Measurements from ENCODE around the gene RFX4. TPM values are rescaled to one million over a fixed set of nuclear protein-coding genes. Genes with fewer than 3 reads are reported as not detected.

Gene RFX4
- total RNA-seq, 2 donors from 2014 or later = not detected

DNA sequence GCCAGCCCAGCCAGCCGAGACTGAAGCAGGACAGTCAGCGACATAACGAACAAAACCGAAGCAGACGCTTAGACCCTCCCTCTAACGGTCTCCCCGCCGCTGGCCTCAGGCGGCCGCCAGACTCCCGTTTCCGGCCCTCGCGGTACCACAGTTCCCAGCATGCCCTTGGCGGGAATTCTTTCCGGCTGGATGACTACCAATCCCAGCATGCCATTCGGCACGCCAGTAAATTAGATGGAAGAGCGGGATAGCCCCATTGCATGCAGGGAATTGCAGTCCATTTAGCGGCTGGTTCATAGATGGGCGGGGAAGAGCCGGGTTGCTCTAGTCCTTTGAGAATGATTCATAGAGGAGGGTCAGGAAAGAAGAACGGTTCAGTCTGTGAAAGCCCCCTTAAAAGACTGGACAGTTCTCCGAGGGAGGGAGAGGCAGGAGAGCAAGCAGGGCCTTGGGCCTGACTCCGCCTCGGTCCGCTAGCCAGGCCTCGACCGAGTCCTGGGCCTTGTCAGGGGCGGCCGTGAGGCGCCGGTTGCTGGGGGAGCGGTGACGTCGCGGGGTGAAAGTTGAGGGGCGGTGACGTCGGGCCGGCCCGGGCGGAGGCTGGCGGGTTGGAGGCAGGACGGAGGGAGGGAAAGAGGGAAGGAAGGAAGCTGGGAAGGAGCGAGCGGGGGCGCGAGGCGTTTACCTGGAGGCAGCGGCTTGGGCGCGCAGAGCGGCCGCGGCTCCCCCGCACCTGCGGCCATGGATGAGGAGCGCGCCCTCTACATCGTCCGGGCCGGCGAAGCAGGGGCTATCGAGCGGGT, 191.4 kb downstream of the RFX4 start, which contains the start of gene RIC8B:
TSS of gene RIC8B (plus strand) at position 678 of the 803 bp plus-strand sequence. CDS start at position 742, 64 bp downstream.
- peak within 1 kb of the TSS; percentile 99 for H3K27ac Mint-ChIP-seq
- peak; percentile 72 to 84 for DNase-seq (ENCODE audit: low spot score in 2 of 2)
- ATAC-seq = peak; percentile 84 to 90
- peaks cover 13 to 22% of the 10 kb centered on the region in 2 donors for H3K36me3 Mint-ChIP-seq
- H3K9me3 Mint-ChIP-seq = no peaks in the 10 kb centered on the region

GRCh38 chr12:106774808-106775524, 192.2 kb downstream of the RFX4 start:
- peak; percentile 38 to 65 for ATAC-seq
- DNase-seq (ENCODE audit: low spot score in 2 of 2) = no peak
- peaks cover 13 to 22% of the 10 kb centered on the region in 2 donors for H3K36me3 Mint-ChIP-seq
- no peaks in the 10 kb centered on the region for H3K9me3 Mint-ChIP-seq
- H3K27ac Mint-ChIP-seq = peak overlapping the region; percentile 99

DNA sequence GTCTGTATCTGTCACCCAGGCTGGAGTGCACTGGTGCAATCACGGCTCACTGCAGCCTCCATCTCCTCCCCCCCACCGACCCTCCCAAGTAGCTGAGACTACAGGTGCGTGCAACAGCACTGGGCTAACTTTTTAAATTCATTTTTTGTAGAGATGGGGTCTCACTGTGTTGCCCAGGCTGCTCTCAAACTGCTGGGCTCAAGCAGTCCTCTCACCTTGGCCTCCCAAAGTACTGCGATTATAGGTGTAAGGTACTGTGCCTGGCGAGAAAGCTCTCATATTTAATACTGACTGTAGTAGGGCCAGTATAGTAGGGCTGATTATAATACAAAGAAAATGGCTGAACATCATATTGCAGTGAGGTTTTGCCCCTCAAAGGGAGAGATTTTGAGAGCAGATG, 194.1 kb downstream of the RFX4 start:
- Mint-ChIP-seq H3K9me3 (no peaks in the 10 kb centered on the region), H3K36me3 (peaks cover 13 to 22% of the 10 kb centered on the region in 2 donors)

DNA sequence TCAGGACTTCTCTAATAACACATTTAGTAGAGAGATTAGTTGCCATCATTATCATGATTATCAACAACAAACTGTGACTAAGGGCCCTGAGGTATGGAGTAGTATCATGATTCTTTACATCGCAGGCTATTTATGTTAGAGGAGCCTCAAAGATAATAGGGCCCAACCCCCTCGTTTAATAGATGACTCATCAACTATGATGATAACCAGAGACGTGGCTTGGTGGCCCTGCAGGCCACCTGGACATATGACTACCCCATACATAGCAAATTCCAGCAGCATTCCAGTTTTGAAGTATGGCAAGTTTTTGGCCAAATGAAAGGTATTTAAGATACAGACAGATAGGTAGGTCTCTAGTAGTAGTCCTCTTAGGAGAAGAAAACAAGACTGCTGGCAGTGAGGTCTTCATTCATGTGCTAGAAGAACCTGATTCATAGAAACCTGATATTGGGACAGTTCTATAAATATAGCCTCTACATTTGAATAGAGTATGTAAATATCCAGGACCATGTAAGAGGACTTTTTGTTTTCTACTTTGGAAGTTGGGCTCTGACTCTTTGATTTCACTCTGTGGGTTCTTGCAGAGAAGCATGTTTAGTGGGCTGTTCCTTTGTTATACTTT, 197.3 kb downstream of the RFX4 start:
- H3K27ac Mint-ChIP-seq = no peak overlapping the region
- no peak for ATAC-seq
- peaks cover 1 to 14% of the 10 kb centered on the region in 2 donors for H3K36me3 Mint-ChIP-seq
- no peak for DNase-seq (ENCODE audit: low spot score in 2 of 2)
- no peaks in the 10 kb centered on the region for H3K9me3 Mint-ChIP-seq

More for the DNA sequence above, 194.1 kb downstream of the RFX4 start:
- H3K27ac Mint-ChIP-seq = no peak overlapping the region
- no peak for DNase-seq (ENCODE audit: low spot score in 2 of 2)
- ATAC-seq = no peak

GRCh38 chr12:106782619-106783018, 199.8 kb downstream of the RFX4 start:
- DNase-seq (ENCODE audit: low spot score in 2 of 2) = no peak
- peaks cover 0 to 12% of the 10 kb centered on the region in 2 donors for H3K36me3 Mint-ChIP-seq
- no peak overlapping the region for H3K27ac Mint-ChIP-seq
- ATAC-seq = no peak
- no peaks in the 10 kb centered on the region for H3K9me3 Mint-ChIP-seq

DNA sequence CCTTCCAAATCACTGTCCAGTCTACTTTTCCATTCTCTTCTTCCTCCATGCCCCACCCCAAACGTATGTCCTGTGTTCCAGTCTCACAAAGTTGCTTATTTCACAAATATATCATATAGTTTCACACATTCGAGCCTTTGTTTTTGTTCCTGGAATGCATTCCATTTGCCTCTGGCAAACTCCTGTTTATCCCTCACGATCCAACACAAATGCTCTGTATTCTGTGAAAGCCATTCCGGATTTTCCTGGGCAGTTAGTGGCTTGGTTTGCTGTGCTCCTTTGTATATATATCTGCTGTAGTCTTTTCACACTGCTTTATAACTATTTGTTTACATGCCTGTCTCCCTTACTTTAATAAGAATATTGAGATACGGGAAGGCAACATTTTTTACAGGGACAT, 200.7 kb downstream of the RFX4 start:
- DNase-seq (ENCODE audit: low spot score in 2 of 2) = no peak
- H3K27ac Mint-ChIP-seq = no peak overlapping the region
- no peak for ATAC-seq
- peaks cover 0 to 12% of the 10 kb centered on the region in 2 donors for H3K36me3 Mint-ChIP-seq
- H3K9me3 Mint-ChIP-seq = no peaks in the 10 kb centered on the region

GRCh38 chr12:106790020-106790419, 207.2 kb downstream of the RFX4 start:
- Mint-ChIP-seq H3K27ac (no peak overlapping the region), H3K9me3 (peaks cover 0 to 6% of the 10 kb centered on the region in 2 donors), H3K36me3 (peaks cover 15 to 20% of the 10 kb centered on the region in 2 donors)
- ATAC-seq = no peak
- no peak for DNase-seq (ENCODE audit: low spot score in 2 of 2)

DNA sequence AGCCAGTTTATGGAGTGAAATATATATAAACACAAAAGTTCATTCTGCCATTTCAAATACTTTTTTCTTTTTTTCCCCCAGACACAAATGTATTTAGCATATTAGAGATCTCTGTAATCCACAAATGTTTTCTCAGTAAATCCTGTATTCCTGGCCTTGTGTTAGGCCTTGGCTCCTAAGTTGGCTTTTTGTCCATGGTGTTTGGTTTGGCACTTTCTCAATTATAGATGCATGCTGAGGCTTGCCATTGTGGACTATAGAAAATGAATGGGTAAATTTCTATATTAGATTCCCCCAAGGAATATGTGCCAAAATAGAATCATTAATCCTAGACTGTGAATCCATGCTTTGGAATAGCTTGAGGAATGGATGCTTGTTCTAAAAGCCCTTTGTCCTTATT, 208.7 kb downstream of the RFX4 start:
- H3K9me3 Mint-ChIP-seq = peaks cover 0 to 6% of the 10 kb centered on the region in 2 donors
- no peak for ATAC-seq
- no peak overlapping the region for H3K27ac Mint-ChIP-seq
- DNase-seq (ENCODE audit: low spot score in 2 of 2) = no peak
- peaks cover 15 to 19% of the 10 kb centered on the region in 2 donors for H3K36me3 Mint-ChIP-seq

DNA sequence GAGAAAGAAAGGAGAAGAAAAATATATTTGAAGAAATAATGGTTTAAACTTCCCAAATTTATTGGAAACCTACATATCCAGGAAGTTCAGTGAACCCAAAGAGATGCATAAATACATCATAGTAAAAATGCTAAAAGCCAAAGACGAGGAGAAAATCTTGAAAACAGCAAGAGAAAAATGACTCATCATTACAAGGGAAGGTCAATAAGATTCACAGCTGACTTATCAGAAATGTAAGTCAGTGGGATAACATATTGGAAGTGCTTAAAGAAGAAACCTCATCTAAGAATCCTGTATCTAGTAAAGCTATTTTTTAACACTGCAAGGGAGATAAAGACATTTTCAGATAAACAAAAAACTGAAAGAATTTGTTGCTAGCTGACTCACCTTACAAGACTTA, 211.6 kb downstream of the RFX4 start:
- ATAC-seq = no peak
- DNase-seq (ENCODE audit: low spot score in 2 of 2) = no peak
- H3K36me3 Mint-ChIP-seq = peaks cover 13 to 15% of the 10 kb centered on the region in 2 donors
- peaks cover 0 to 6% of the 10 kb centered on the region in 2 donors for H3K9me3 Mint-ChIP-seq
- no peak overlapping the region for H3K27ac Mint-ChIP-seq

- Mint-ChIP-seq H3K9me3 (no peaks in the 10 kb centered on the region), H3K36me3 (peaks cover 0 to 6% of the 10 kb centered on the region in 2 donors), H3K27ac (no peak overlapping the region)
- ATAC-seq (no peak), DNase-seq (ENCODE audit: low spot score in 2 of 2) (no peak)
Measured at GRCh38 chr12:106801167-106801708, 218.4 kb downstream of the RFX4 start.

GRCh38 chr12:106801830-106802533, 219.2 kb downstream of the RFX4 start:
- H3K36me3 Mint-ChIP-seq = peaks cover 0 to 6% of the 10 kb centered on the region in 2 donors
- DNase-seq (ENCODE audit: low spot score in 2 of 2) = no peak
- no peaks in the 10 kb centered on the region for H3K9me3 Mint-ChIP-seq
- no peak for ATAC-seq
- H3K27ac Mint-ChIP-seq = no peak overlapping the region

DNA sequence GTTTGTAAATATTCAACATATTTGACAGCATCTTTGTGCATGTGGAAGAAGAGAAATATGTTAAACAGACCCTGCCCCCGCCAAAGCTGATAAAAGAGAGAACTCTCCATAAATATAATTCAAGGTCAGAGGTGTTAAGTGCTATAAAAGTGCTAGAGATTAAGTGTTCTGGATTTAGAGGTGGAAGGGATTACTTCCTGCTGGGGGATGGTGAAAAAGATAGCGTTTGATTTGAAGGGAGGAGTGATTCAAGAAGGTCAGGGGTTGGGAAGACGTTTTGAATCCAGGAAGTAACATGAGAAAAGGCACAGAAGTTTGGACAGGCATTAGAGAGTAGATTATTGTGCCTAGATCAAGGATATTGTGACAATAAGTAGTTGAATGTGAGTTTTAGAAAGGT, 221.9 kb downstream of the RFX4 start:
- ATAC-seq (no peak), DNase-seq (ENCODE audit: low spot score in 2 of 2) (no peak)
- no peaks in the 10 kb centered on the region for H3K9me3 Mint-ChIP-seq
- H3K36me3 Mint-ChIP-seq = peaks cover 0 to 6% of the 10 kb centered on the region in 2 donors
- H3K27ac Mint-ChIP-seq = no peak overlapping the region

Other genes starting within 250 kb of the RFX4 start
- gene POLR3B, start 225.3 kb upstream of the RFX4 start, total RNA-seq = 1 to 10 TPM; 3.6 to 6.4 TPM
- 10 to 100 TPM in 1 of 2 donors, 1 to 10 TPM in 1; 9.2 to 16.5 TPM for gene RIC8B, start 191.7 kb downstream of the RFX4 start, total RNA-seq

Data from activated naive CD4-positive, alpha-beta T cell treated with anti-CD3 and anti-CD28 coated beads, Interleukin-2, amount 50 U/mL, for 72 hours (primary cell).